Vagina (tissue), 2 donors: Measurements from ENCODE around the gene CDC45.

Experiments
- POLR2A ChIP-seq, 2 donors: fragments of 450-650 bp; IDR thresholded peaks; one replicate each; pipeline ENCODE4 v1.6.1; 2017; ENCODE audit warnings: antibody characterized with exemption in 2 of 2, mild to moderate bottlenecking in 2 of 2, moderate library complexity in 2 of 2
- TF ChIP-seq, protein P1 (sequence below), 3 experiments: fragments of 450-650 bp in 2 of 3; fragments of 200-600 bp in 1 of 3; sonication (generic) in 1 of 3; IDR thresholded peaks; one replicate each; pipeline ENCODE4 v1.5.1; 2017 to 2019; ENCODE audit warnings: antibody characterized with exemption in 3 of 3, mild to moderate bottlenecking in 2 of 3, moderate library complexity in 2 of 3

DNA sequence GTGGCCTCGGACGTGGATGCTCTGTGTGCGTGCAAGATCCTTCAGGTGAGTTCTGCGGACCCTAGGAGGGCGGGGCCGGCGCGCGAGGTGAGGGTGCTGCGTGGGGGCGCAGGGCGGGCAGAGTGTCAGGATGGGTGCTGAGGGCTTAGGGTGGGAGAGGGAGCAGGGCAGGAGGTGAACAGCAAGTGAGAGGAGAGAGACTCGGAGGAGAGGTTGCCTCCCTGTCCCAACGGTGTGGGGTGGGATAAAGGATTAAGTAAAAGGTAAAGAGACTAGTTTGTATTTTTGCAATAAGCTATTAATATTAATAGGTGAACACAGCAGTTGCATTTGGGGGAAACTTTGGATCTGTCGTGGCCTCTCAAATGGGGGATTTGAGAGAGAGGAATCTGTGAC is 451 bp downstream of the CDC45 start:
- TF ChIP-seq, protein P1, sequence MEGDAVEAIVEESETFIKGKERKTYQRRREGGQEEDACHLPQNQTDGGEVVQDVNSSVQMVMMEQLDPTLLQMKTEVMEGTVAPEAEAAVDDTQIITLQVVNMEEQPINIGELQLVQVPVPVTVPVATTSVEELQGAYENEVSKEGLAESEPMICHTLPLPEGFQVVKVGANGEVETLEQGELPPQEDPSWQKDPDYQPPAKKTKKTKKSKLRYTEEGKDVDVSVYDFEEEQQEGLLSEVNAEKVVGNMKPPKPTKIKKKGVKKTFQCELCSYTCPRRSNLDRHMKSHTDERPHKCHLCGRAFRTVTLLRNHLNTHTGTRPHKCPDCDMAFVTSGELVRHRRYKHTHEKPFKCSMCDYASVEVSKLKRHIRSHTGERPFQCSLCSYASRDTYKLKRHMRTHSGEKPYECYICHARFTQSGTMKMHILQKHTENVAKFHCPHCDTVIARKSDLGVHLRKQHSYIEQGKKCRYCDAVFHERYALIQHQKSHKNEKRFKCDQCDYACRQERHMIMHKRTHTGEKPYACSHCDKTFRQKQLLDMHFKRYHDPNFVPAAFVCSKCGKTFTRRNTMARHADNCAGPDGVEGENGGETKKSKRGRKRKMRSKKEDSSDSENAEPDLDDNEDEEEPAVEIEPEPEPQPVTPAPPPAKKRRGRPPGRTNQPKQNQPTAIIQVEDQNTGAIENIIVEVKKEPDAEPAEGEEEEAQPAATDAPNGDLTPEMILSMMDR (IDR thresholded peaks at IDR 0.05) = no peak
- no peak for TF ChIP-seq POLR2A (IDR thresholded peaks at IDR 0.05)
